ENCODE measurements around the gene KMT2A. TPM values are rescaled to one million over a fixed set of nuclear protein-coding genes. Genes with fewer than 3 reads are reported as not detected.
"Not testable (repeated sequence)": the region's sequence is repeated elsewhere in the genome, so short reads cannot be mapped to it uniquely, and the experiment has no call there.

The KMT2A gene
- total RNA-seq, 4 donors from 2014 or later: 78.6 to 101 (median 86.8) TPM

GRCh38 chr11:118560806-118561205, 124.5 kb downstream of the KMT2A start:
- TF ChIP-seq POLR2A (IDR thresholded peaks at IDR 0.05): no peak
- no peak for TF ChIP-seq EP300 (IDR thresholded peaks at IDR 0.05)
- TF ChIP-seq, protein P1, sequence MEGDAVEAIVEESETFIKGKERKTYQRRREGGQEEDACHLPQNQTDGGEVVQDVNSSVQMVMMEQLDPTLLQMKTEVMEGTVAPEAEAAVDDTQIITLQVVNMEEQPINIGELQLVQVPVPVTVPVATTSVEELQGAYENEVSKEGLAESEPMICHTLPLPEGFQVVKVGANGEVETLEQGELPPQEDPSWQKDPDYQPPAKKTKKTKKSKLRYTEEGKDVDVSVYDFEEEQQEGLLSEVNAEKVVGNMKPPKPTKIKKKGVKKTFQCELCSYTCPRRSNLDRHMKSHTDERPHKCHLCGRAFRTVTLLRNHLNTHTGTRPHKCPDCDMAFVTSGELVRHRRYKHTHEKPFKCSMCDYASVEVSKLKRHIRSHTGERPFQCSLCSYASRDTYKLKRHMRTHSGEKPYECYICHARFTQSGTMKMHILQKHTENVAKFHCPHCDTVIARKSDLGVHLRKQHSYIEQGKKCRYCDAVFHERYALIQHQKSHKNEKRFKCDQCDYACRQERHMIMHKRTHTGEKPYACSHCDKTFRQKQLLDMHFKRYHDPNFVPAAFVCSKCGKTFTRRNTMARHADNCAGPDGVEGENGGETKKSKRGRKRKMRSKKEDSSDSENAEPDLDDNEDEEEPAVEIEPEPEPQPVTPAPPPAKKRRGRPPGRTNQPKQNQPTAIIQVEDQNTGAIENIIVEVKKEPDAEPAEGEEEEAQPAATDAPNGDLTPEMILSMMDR (IDR thresholded peaks at IDR 0.05): no peak
- no peak for DNase-seq (ENCODE audit: low spot score in 2 of 2)
- no peaks in the 10 kb centered on the region for H3K27me3 ChIP-seq
- 88 to 91% methylated on average over 4 of the region's 4 CpGs for WGBS, 2 donors
- no peak overlapping the region for H3K27ac ChIP-seq
- H3K4me1 ChIP-seq: peaks cover 0 to 14% (median 5%) of the 10 kb centered on the region in 4 donors
- peaks cover 0 to 67% (median 0%) of the 10 kb centered on the region in 3 donors for H3K36me3 ChIP-seq
- H3K4me3 ChIP-seq: no peak overlapping the region
- H3K9me3 ChIP-seq: no peaks in the 10 kb centered on the region

DNA sequence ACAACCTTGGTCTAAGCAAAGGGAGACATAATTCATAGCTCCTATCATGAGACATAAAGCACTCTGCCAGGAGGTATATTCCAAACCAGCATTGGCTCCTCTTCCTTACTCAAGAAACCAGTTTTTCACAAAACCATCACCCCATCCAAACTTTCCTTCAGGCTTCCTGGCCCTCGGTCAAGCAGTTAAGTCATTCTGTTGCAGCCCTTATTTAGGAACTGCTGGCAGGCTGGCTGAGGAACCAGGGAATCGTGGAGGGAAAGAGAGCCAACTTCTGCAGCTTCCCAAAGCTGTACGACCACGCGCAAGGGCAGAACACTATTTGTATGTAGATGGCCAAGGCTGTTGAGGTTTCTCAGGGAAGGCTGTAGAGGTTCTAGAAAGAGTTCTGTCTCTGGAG, 128.8 kb downstream of the KMT2A start:
- Histone ChIP-seq H3K36me3 (peaks cover 0 to 28% (median 0%) of the 10 kb centered on the region in 3 donors), H3K27ac (peak overlapping the region in 3 of 4 donors; percentile 73 to 86 (median 82)), H3K9me3 (no peaks in the 10 kb centered on the region), H3K27me3 (no peaks in the 10 kb centered on the region), H3K4me3 (peak overlapping the region; percentile 42 to 62 (median 58)), H3K4me1 (peaks cover 0 to 18% (median 5%) of the 10 kb centered on the region in 4 donors)
- 31 to 33% methylated on average over 5 of the region's 5 CpGs for WGBS, 2 donors
- no peak for DNase-seq (ENCODE audit: low spot score in 2 of 2)
- TF ChIP-seq POLR2A (IDR thresholded peaks at IDR 0.05) (no peak), EP300 (IDR thresholded peaks at IDR 0.05) (no peak)
- TF ChIP-seq, protein P1 (IDR thresholded peaks at IDR 0.05): no peak

DNA sequence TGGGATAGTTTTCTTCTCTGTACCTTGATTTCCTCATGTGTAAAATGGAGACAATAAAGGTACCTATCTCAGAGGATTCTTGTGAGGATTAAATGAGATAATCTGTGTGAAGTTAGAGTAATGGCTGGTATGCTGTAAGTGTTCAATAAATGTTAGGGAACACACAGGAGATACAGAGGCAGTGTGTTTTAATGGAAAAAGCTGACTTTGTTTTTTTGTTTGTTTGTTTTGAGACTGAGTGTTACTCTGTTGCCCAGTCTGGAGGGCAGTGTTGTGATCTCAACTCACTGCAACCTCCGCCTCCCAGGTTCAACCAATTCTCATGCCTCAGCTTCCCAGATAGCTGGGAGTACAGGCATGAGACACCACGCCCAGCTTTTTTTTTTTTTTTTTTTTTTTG, 133.4 kb downstream of the KMT2A start:
- no peaks in the 10 kb centered on the region for H3K27me3 ChIP-seq
- WGBS, 2 donors: 86 to 88% methylated on average over 2 of the region's 2 CpGs
- no peak for TF ChIP-seq POLR2A (IDR thresholded peaks at IDR 0.05)
- TF ChIP-seq, protein P1 (IDR thresholded peaks at IDR 0.05): no peak
- TF ChIP-seq EP300 (IDR thresholded peaks at IDR 0.05): no peak
- H3K4me1 ChIP-seq: peaks cover 0 to 38% (median 20%) of the 10 kb centered on the region in 4 donors
- no peak overlapping the region for H3K27ac ChIP-seq
- no peaks in the 10 kb centered on the region for H3K36me3 ChIP-seq
- no peak for DNase-seq (ENCODE audit: low spot score in 2 of 2)
- H3K4me3 ChIP-seq: no peak overlapping the region
- no peaks in the 10 kb centered on the region for H3K9me3 ChIP-seq

GRCh38 chr11:118570787-118571186, 134.5 kb downstream of the KMT2A start:
- Histone ChIP-seq H3K27me3 (no peaks in the 10 kb centered on the region), H3K9me3 (no peaks in the 10 kb centered on the region), H3K4me3 (no peak overlapping the region), H3K36me3 (no peaks in the 10 kb centered on the region), H3K4me1 (peaks cover 0 to 42% (median 23%) of the 10 kb centered on the region in 4 donors), H3K27ac (peak overlapping the region in 1 of 4 donors; percentile 99)
- WGBS, 2 donors: 97 to 98% methylated on average over 1 of the region's 1 CpG
- no peak for TF ChIP-seq EP300 (IDR thresholded peaks at IDR 0.05)
- TF ChIP-seq, protein P1 (IDR thresholded peaks at IDR 0.05): no peak
- no peak for TF ChIP-seq POLR2A (IDR thresholded peaks at IDR 0.05)
- DNase-seq (ENCODE audit: low spot score in 2 of 2): no peak

- H3K36me3 ChIP-seq; DNase-seq (ENCODE audit: low spot score in 2 of 2); H3K27me3 ChIP-seq; H3K9me3 ChIP-seq: not testable (repeated sequence)
- peaks cover 0 to 47% (median 23%) of the 10 kb centered on the region in 4 donors for H3K4me1 ChIP-seq
- peak overlapping the region; percentile 63 to 99 (median 86) for H3K4me3 ChIP-seq
- peak overlapping the region; percentile 92 to 99 (median 94) for H3K27ac ChIP-seq
- 5% methylated on average over 15 of the region's 15 CpGs for WGBS, 2 donors
Observed at GRCh38 chr11:118571701-118572060, 135.4 kb downstream of the KMT2A start.
